Astrocyte of the spinal cord (primary cell): Measurements from ENCODE around the gene ASRGL1.

Experiments
- DNase-seq: peaks from one replicate; pipeline ENCODE4 v3.0.0; 2011; ENCODE audit warnings: low read depth, low spot score
- H3K4me3 ChIP-seq: 2 replicates; pipeline ENCODE4 v1.5.1; 2011; ENCODE audit warnings: low read depth, mild to moderate bottlenecking, low read length, moderate library complexity
- CTCF ChIP-seq: IDR thresholded peaks from 2 replicates; pipeline ENCODE4 v1.5.1; 2012; ENCODE audit warnings: low read depth, mild to moderate bottlenecking, low read length, inconsistent platforms
- in situ Hi-C: cut with HindIII; loops from 2 replicates; pipeline ENCODE4 v1.10.0; 2017; ENCODE audit warnings: low sequenced_read_pairs

ASRGL1 gene

GRCh38 chr11:62410972-62411371, 73.7 kb downstream of the ASRGL1 start:
- in situ Hi-C loops: no loop called here

GRCh38 chr11:62411524-62411923, 74.3 kb downstream of the ASRGL1 start:
- H3K4me3 ChIP-seq: no peak overlapping the region
- in situ Hi-C loops: no loop called here
- TF ChIP-seq CTCF: no peak
- no peak for DNase-seq

More at GRCh38 chr11:62410972-62411371, 73.7 kb downstream of the ASRGL1 start:
- no peak for DNase-seq
- no peak overlapping the region for H3K4me3 ChIP-seq
- TF ChIP-seq CTCF: no peak

GRCh38 chr11:62413060-62413696, 75.9 kb downstream of the ASRGL1 start:
- TF ChIP-seq CTCF: no peak
- in situ Hi-C loops: no loop called here
- DNase-seq: no peak

GRCh38 chr11:62416596-62416995, 79.3 kb downstream of the ASRGL1 start:
- no peak for DNase-seq
- no peak overlapping the region for H3K4me3 ChIP-seq
- no peak for TF ChIP-seq CTCF
- in situ Hi-C loops: no loop called here

More at GRCh38 chr11:62413060-62413696, 75.9 kb downstream of the ASRGL1 start:
- no peak overlapping the region for H3K4me3 ChIP-seq

- TF ChIP-seq CTCF: no peak
- no peak for DNase-seq
- no peak overlapping the region for H3K4me3 ChIP-seq
- in situ Hi-C loops: no loop called here
Measured at GRCh38 chr11:62418136-62418535, 80.9 kb downstream of the ASRGL1 start.

- in situ Hi-C loops: no loop called here
- no peak for DNase-seq
- H3K4me3 ChIP-seq: no peak within 1 kb of the TSS
- TF ChIP-seq CTCF: no peak
Measured at GRCh38 chr11:62418733-62419132, 81.5 kb downstream of the ASRGL1 start, which contains the start of gene SCGB1A1. TSS of gene SCGB1A1 (plus strand) at chr11:62419033. CDS start at chr11:62419096, 63 bp downstream.
